Measurements from ENCODE around the gene KLK3. TPM values are rescaled to one million over a fixed set of nuclear protein-coding genes. Genes with fewer than 3 reads are reported as not detected.

The KLK3 gene
- total and polyA plus RNA-seq, 2 of the 4 experiments (the other 2 are of a cell fraction): not detected

DNA sequence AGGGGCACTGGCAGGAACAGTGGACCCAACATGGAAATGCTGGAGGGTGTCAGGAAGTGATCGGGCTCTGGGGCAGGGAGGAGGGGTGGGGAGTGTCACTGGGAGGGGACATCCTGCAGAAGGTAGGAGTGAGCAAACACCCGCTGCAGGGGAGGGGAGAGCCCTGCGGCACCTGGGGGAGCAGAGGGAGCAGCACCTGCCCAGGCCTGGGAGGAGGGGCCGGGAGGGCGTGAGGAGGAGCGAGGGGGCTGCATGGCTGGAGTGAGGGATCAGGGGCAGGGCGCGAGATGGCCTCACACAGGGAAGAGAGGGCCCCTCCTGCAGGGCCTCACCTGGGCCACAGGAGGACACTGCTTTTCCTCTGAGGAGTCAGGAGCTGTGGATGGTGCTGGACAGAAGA, 22.6 kb downstream of the KLK3 start:
- Histone ChIP-seq H3K4ac (ENCODE audit: low read depth, low read length) (no peak overlapping the region), H2BK20ac (ENCODE audit: low read depth, low read length) (no peak overlapping the region), H3K27me3 (ENCODE audit: control insufficient read depth, insufficient read depth, low read length) (peaks cover 2% of the 10 kb centered on the region), H2BK120ac (ENCODE audit: low read depth, low read length) (no peak overlapping the region), H2BK15ac (ENCODE audit: low read depth, low read length) (no peak overlapping the region), H4K91ac (ENCODE audit: insufficient read depth, low read depth, low read length) (no peak overlapping the region), H3K79me1 (ENCODE audit: low read depth in 1 of 2, low read length in 2 of 2) (no peaks in the 10 kb centered on the region), H4K8ac (ENCODE audit: low read depth in 2 of 2, low read length in 2 of 2) (no peak overlapping the region), H3K4me3 (ENCODE audit: insufficient read depth, low read depth, low read length) (no peak overlapping the region), H2AK5ac (ENCODE audit: low read depth, low read length) (no peak overlapping the region), H2AFZ (replicated peaks; ENCODE audit: low read length, poor library complexity) (no peak overlapping the region), H3K18ac (ENCODE audit: low read depth, low read length) (no peak overlapping the region), H3K56ac (ENCODE audit: extremely low read depth, insufficient read depth, low read length) (no peak overlapping the region), H3K4me2 (ENCODE audit: low read depth, low read length) (no peak overlapping the region), H3K9me1 (ENCODE audit: insufficient read depth, low read length) (no peaks in the 10 kb centered on the region), H3K14ac (replicated peaks; ENCODE audit: low read depth, low read length) (no peak overlapping the region), H4K20me1 (ENCODE audit: insufficient read depth, low read length) (no peaks in the 10 kb centered on the region), H3K27ac (ENCODE audit: insufficient read depth, low read length) (no peak overlapping the region), H2BK5ac (ENCODE audit: low read depth, low read length, poor library complexity, severe bottlenecking) (no peak overlapping the region), H3K4me1 (ENCODE audit: control insufficient read depth, insufficient read depth, low read length) (no peaks in the 10 kb centered on the region), H2AK9ac (replicated peaks; ENCODE audit: low read depth, low read length, poor library complexity) (no peak overlapping the region), H3K9ac (ENCODE audit: low read depth, low read length) (no peak overlapping the region), H3K9me3 (ENCODE audit: control insufficient read depth, insufficient read depth, low read length) (no peaks in the 10 kb centered on the region), H3K36me3 (ENCODE audit: control insufficient read depth, insufficient read depth, low read length) (no peaks in the 10 kb centered on the region), H3K23ac (ENCODE audit: low read depth, low read length) (no peak overlapping the region), H4K5ac (ENCODE audit: low read depth, low read length) (no peak overlapping the region)
- intact Hi-C loops (cut with micrococcal nuclease) (no loop called here), in situ Hi-C loops (cut with MboI; ENCODE audit: low sequenced_read_pairs) (no loop called here), dilution Hi-C loops (cut with HindIII; ENCODE audit: low sequenced_read_pairs, unreplicated experiment) (no loop called here)
- ATAC-seq (ENCODE audit: low read depth) (no peak), DNase-seq (no peak)
- TF ChIP-seq BHLHE40 (IDR thresholded peaks at IDR 0.05; ENCODE audit: low read depth, low read length): no peak
- WGBS, 2 experiments (ENCODE audit: extremely low coverage in 2 of 2, insufficient read length in 1 of 2): 0% methylated on average over 1 of the region's 8 CpGs; no CpG with 5 or more reads in 1 of the 2 experiments
- POLR2A ChIA-PET (ENCODE audit: unreplicated experiment): no interaction called here
- CTCF ChIA-PET: no interaction called here
- no TSS peak for BruUV-seq (replicated peaks)
